ENCODE measurements around the gene RPS25.

Gene RPS25

GRCh38 chr11:119051440-119052162 lies 33.5 kb upstream of the RPS25 start:
- TF ChIP-seq, protein P1, sequence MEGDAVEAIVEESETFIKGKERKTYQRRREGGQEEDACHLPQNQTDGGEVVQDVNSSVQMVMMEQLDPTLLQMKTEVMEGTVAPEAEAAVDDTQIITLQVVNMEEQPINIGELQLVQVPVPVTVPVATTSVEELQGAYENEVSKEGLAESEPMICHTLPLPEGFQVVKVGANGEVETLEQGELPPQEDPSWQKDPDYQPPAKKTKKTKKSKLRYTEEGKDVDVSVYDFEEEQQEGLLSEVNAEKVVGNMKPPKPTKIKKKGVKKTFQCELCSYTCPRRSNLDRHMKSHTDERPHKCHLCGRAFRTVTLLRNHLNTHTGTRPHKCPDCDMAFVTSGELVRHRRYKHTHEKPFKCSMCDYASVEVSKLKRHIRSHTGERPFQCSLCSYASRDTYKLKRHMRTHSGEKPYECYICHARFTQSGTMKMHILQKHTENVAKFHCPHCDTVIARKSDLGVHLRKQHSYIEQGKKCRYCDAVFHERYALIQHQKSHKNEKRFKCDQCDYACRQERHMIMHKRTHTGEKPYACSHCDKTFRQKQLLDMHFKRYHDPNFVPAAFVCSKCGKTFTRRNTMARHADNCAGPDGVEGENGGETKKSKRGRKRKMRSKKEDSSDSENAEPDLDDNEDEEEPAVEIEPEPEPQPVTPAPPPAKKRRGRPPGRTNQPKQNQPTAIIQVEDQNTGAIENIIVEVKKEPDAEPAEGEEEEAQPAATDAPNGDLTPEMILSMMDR (IDR thresholded peaks at IDR 0.05; ENCODE audit: insufficient read depth, low read depth, low read length, missing control alignments): no peak
- no peak overlapping the region for H3K4me3 ChIP-seq (ENCODE audit: low read length)
- no peak for DNase-seq (ENCODE audit: low read depth)

DNA sequence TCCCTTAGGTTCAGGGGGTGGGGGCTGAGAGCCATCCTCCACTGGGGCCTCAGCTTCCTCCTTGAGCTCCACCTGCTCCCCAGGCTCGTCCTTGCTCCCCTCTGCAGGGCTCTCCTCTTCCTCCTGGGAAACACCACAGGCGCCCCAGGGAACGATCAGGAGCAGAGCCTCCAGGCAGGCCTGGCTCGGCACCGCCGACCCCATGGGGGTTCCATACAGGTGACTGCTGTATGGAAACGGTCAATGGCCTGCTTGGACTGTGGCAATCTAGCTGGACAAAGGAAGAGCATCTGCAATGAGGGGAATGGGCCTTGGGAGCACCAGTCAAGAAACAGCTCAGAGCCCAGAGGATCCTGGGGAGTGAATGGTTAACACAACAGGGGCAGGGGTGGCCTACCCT lies 30.9 kb upstream of the RPS25 start:
- no peak for DNase-seq (ENCODE audit: low read depth)
- no peak overlapping the region for H3K4me3 ChIP-seq (ENCODE audit: low read length)
- TF ChIP-seq, protein P1 (IDR thresholded peaks at IDR 0.05; ENCODE audit: insufficient read depth, low read depth, low read length, missing control alignments): no peak

GRCh38 chr11:119048644-119049043 lies 30.5 kb upstream of the RPS25 start:
- DNase-seq (ENCODE audit: low read depth): no peak
- TF ChIP-seq, protein P1 (IDR thresholded peaks at IDR 0.05; ENCODE audit: insufficient read depth, low read depth, low read length, missing control alignments): no peak
- no peak overlapping the region for H3K4me3 ChIP-seq (ENCODE audit: low read length)

DNA sequence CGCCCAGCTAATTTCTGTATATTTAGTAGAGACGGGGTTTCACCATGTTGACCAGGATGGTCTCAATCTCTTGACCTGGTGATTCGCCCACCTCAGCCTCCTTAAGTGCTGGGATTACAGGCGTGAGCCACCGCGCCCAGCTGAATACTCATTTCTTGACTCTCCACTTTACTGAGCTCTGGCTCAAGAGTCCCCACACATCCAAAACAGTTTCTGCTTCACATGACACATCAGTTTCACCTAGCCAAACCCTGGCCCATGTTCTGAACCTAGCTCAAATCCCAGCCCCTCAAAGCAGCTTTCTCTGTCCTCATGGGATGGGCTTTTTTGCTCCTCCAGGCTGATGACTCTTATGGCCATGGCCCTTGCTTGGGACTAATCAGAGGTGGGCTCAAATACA lies 29.1 kb upstream of the RPS25 start:
- DNase-seq (ENCODE audit: low read depth): no peak
- H3K4me3 ChIP-seq (ENCODE audit: low read length): no peak overlapping the region
- TF ChIP-seq, protein P1 (IDR thresholded peaks at IDR 0.05; ENCODE audit: insufficient read depth, low read depth, low read length, missing control alignments): no peak

- TF ChIP-seq, protein P1 (IDR thresholded peaks at IDR 0.05; ENCODE audit: insufficient read depth, low read depth, low read length, missing control alignments): no peak
- no peak overlapping the region for H3K4me3 ChIP-seq (ENCODE audit: low read length)
- DNase-seq (ENCODE audit: low read depth): no peak
Measured at GRCh38 chr11:119046489-119046888, 28.3 kb upstream of the RPS25 start.

- no peak for DNase-seq (ENCODE audit: low read depth)
- TF ChIP-seq, protein P1 (IDR thresholded peaks at IDR 0.05; ENCODE audit: insufficient read depth, low read depth, low read length, missing control alignments): peak; percentile 14
- no peak overlapping the region for H3K4me3 ChIP-seq (ENCODE audit: low read length)
Measured at GRCh38 chr11:119044708-119045107, 26.6 kb upstream of the RPS25 start.

GRCh38 chr11:119042927-119043326 lies 24.8 kb upstream of the RPS25 start:
- DNase-seq (ENCODE audit: low read depth): no peak
- H3K4me3 ChIP-seq (ENCODE audit: low read length): no peak overlapping the region
- TF ChIP-seq, protein P1 (IDR thresholded peaks at IDR 0.05; ENCODE audit: insufficient read depth, low read depth, low read length, missing control alignments): no peak

Data from epithelial cell of esophagus (primary cell).